IMR-90 (cell line): Measurements from ENCODE around the gene DPAGT1.

Experiments used
- CEBPB ChIP-seq: IDR thresholded peaks from 2 replicates; pipeline ENCODE4 v1.6.1; 2012; ENCODE audit warnings: low read depth, low read length, improper control_type of control experiment
- CTCF ChIP-seq: conservative IDR thresholded peaks from 2 replicates; pipeline ENCODE4 v1.5.1; 2012; ENCODE audit warnings: mild to moderate bottlenecking, low read depth, low read length, improper control_type of control experiment
- ELK1 ChIP-seq: fragments of 150-350 bp; IDR thresholded peaks from 2 replicates; pipeline ENCODE4 v1.6.1; 2016; ENCODE audit warnings: low read depth, mild to moderate bottlenecking, low read length, moderate library complexity, borderline replicate concordance
- FOS ChIP-seq: fragments of 150-350 bp; IDR thresholded peaks from 2 replicates; pipeline ENCODE4 v1.6.1; 2016; ENCODE audit warnings: low read depth, low read length
- MXI1 ChIP-seq: IDR thresholded peaks from 2 replicates; pipeline ENCODE4 v1.6.1; 2012; ENCODE audit warnings: low read depth, mild to moderate bottlenecking, low read length, moderate library complexity, borderline replicate concordance
- POLR2A ChIP-seq: IDR thresholded peaks from 2 replicates; pipeline ENCODE4 v1.6.1; 2012; ENCODE audit warnings: mild to moderate bottlenecking, low read depth, low read length
- RAD21 ChIP-seq: IDR thresholded peaks from 2 replicates; pipeline ENCODE4 v1.6.1; 2012; ENCODE audit warnings: low read length, improper control_type of control experiment
- RFX5 ChIP-seq: IDR thresholded peaks from 2 replicates; pipeline ENCODE4 v1.8.0; 2012; ENCODE audit warnings: low read depth, mild to moderate bottlenecking, low read length, moderate library complexity
- TF ChIP-seq, protein P1 (sequence below): fragments of 150-350 bp; IDR thresholded peaks from 2 replicates; pipeline ENCODE4 v1.6.1; 2017; ENCODE audit warnings: mild to moderate bottlenecking, antibody characterized with exemption, low read length, low read depth

DNA sequence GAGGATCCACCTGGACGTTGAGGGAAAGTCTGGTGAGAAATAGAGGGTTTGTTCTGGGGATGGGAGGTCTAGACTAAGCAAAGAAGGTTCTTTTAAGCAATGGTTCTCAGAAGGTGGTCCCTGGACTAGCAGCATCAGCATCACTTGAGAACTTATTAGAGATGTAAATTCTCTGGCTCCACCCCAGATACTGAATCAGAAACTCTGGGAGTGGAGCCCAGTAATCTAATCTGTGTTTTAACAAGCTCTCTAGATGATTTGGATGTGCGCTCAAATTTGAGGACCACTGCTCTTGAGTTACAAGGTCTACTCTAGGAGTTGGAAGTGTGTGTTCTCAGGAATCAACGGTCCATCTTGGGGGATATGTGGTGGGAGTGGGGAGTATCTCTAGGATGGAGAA lies 43.9 kb upstream of the DPAGT1 start:
- TF ChIP-seq RFX5, result no peak
- no peak for TF ChIP-seq POLR2A
- TF ChIP-seq CTCF, result no peak
- TF ChIP-seq ELK1, result no peak
- no peak for TF ChIP-seq RAD21
- TF ChIP-seq, protein P1, sequence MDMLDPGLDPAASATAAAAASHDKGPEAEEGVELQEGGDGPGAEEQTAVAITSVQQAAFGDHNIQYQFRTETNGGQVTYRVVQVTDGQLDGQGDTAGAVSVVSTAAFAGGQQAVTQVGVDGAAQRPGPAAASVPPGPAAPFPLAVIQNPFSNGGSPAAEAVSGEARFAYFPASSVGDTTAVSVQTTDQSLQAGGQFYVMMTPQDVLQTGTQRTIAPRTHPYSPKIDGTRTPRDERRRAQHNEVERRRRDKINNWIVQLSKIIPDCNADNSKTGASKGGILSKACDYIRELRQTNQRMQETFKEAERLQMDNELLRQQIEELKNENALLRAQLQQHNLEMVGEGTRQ, result no peak
- no peak for TF ChIP-seq CEBPB
- no peak for TF ChIP-seq FOS
- TF ChIP-seq MXI1, result no peak
